ENCODE measurements around the gene COX17. TPM values are rescaled to one million over a fixed set of nuclear protein-coding genes. Genes with fewer than 3 reads are reported as not detected.

COX17 gene
- total and polyA plus RNA-seq, 11 donors, result 73.8 to 728 (median 113) TPM

GRCh38 chr3:119669906-119670570 lies 7.2 kb downstream of the COX17 start:
- WGBS, 4 donors, result 84 to 90% (median 85%) methylated on average over 5 of the region's 5 CpGs
- H3K36me3 ChIP-seq, result peaks cover 0 to 73% (median 61%) of the 10 kb centered on the region in 9 donors
- intact Hi-C loops (cut with DNase I), result loop anchor here in 2 of 10 donors (10.0 kb wide), 2 partner anchors 145 to 205 kb away; partner anchors contain the start of genes POGLUT1 (in 1 of the 2) and TMEM39A (in 1 of the 2)
- no peak overlapping the region for H3K4me3 ChIP-seq
- H3K4me1 ChIP-seq, result peaks cover 3 to 58% (median 29%) of the 10 kb centered on the region in 12 donors
- H3K27ac ChIP-seq, result peak overlapping the region in 11 of 12 donors; percentile 18 to 99 (median 70)
- peak in 1 of 5 donors; percentile 29 for DNase-seq
- no peak for ATAC-seq
- no peaks in the 10 kb centered on the region for H3K27me3 ChIP-seq
- TF ChIP-seq CTCF (IDR thresholded peaks at IDR 0.05) (no peak), POLR2A (IDR thresholded peaks at IDR 0.05) (no peak)
- H3K9me3 ChIP-seq, result no peaks in the 10 kb centered on the region

- 59 to 67% (median 62%) methylated on average over 6 of the region's 6 CpGs for WGBS, 4 donors
- Histone ChIP-seq H3K27me3 (no peaks in the 10 kb centered on the region), H3K36me3 (peaks cover 0 to 36% (median 24%) of the 10 kb centered on the region in 9 donors), H3K27ac (peak overlapping the region; percentile 75 to 99 (median 95)), H3K9me3 (no peaks in the 10 kb centered on the region), H3K4me1 (peaks cover 3 to 65% (median 33%) of the 10 kb centered on the region in 12 donors), H3K4me3 (peak overlapping the region; percentile 11 to 50 (median 38))
- intact Hi-C loops (cut with DNase I), result no loop called here
- TF ChIP-seq POLR2A (IDR thresholded peaks at IDR 0.05) (peak in 1 of 2 donors; percentile 44), CTCF (IDR thresholded peaks at IDR 0.05) (no peak)
- ATAC-seq (peak; percentile 36 to 73 (median 56)), DNase-seq (peak in 2 of 5 donors; percentile 43 to 53)
These were observed 11.1 kb downstream of the COX17 start for GRCh38 chr3:119665954-119666559.

GRCh38 chr3:119664850-119665379 lies 12.3 kb downstream of the COX17 start:
- intact Hi-C loops (cut with DNase I), result loop anchor here in 1 of 10 donors (5.0 kb wide), 1 partner anchor 83 kb away; no protein-coding TSS in a partner anchor
- H3K36me3 ChIP-seq, result peaks cover 0 to 26% (median 16%) of the 10 kb centered on the region in 9 donors
- no peaks in the 10 kb centered on the region for H3K27me3 ChIP-seq
- ATAC-seq (peak in 3 of 4 donors; percentile 19 to 48 (median 19)), DNase-seq (peak in 1 of 5 donors; percentile 24)
- H3K9me3 ChIP-seq, result no peaks in the 10 kb centered on the region
- WGBS, 4 donors, result 34 to 53% (median 39%) methylated on average over 4 of the region's 4 CpGs
- peak overlapping the region; percentile 75 to 99 (median 95) for H3K27ac ChIP-seq
- TF ChIP-seq CTCF (IDR thresholded peaks at IDR 0.05) (no peak), POLR2A (IDR thresholded peaks at IDR 0.05) (no peak)
- H3K4me3 ChIP-seq, result peak overlapping the region in 1 of 12 donors; percentile 17
- peaks cover 3 to 66% (median 35%) of the 10 kb centered on the region in 12 donors for H3K4me1 ChIP-seq

- TF ChIP-seq CTCF (IDR thresholded peaks at IDR 0.05) (no peak), POLR2A (IDR thresholded peaks at IDR 0.05) (no peak)
- no peaks in the 10 kb centered on the region for H3K9me3 ChIP-seq
- no peaks in the 10 kb centered on the region for H3K27me3 ChIP-seq
- ATAC-seq, result no peak
- no peak overlapping the region for H3K4me3 ChIP-seq
- WGBS, 4 donors, result 56 to 71% (median 64%) methylated on average over 4 of the region's 4 CpGs
- peaks cover 0 to 20% (median 11%) of the 10 kb centered on the region in 9 donors for H3K36me3 ChIP-seq
- peak overlapping the region; percentile 75 to 99 (median 95) for H3K27ac ChIP-seq
- H3K4me1 ChIP-seq, result peaks cover 0 to 66% (median 30%) of the 10 kb centered on the region in 12 donors
- intact Hi-C loops (cut with DNase I), result loop anchor here in 1 of 10 donors (5.0 kb wide), 1 partner anchor 82 kb away; no protein-coding TSS in a partner anchor
- DNase-seq, result peak in 1 of 5 donors; percentile 39
These were observed 12.8 kb downstream of the COX17 start for GRCh38 chr3:119664370-119664769.

All from heart left ventricle (tissue), 16 donors.